GM12878 (cell line): ENCODE results near the gene INSRR.

Experiments used
- TARDBP ChIP-seq: IDR thresholded peaks from 2 replicates; pipeline ENCODE4 v1.6.1; 2016; ENCODE audit warnings: borderline replicate concordance
- TF ChIP-seq, protein P1 (sequence below): IDR thresholded peaks from 2 replicates; pipeline ENCODE4 v1.6.1; 2012; ENCODE audit warnings: mild to moderate bottlenecking, low read depth, low read length

GRCh38 chr1:156866249-156866909 lies 7.5 kb upstream of the INSRR start:
- TF ChIP-seq, protein P1, sequence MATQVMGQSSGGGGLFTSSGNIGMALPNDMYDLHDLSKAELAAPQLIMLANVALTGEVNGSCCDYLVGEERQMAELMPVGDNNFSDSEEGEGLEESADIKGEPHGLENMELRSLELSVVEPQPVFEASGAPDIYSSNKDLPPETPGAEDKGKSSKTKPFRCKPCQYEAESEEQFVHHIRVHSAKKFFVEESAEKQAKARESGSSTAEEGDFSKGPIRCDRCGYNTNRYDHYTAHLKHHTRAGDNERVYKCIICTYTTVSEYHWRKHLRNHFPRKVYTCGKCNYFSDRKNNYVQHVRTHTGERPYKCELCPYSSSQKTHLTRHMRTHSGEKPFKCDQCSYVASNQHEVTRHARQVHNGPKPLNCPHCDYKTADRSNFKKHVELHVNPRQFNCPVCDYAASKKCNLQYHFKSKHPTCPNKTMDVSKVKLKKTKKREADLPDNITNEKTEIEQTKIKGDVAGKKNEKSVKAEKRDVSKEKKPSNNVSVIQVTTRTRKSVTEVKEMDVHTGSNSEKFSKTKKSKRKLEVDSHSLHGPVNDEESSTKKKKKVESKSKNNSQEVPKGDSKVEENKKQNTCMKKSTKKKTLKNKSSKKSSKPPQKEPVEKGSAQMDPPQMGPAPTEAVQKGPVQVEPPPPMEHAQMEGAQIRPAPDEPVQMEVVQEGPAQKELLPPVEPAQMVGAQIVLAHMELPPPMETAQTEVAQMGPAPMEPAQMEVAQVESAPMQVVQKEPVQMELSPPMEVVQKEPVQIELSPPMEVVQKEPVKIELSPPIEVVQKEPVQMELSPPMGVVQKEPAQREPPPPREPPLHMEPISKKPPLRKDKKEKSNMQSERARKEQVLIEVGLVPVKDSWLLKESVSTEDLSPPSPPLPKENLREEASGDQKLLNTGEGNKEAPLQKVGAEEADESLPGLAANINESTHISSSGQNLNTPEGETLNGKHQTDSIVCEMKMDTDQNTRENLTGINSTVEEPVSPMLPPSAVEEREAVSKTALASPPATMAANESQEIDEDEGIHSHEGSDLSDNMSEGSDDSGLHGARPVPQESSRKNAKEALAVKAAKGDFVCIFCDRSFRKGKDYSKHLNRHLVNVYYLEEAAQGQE, result no peak
- TF ChIP-seq TARDBP, result no peak
